ENCODE measurements around the gene EFHC2. TPM values are rescaled to one million over a fixed set of nuclear protein-coding genes. Genes with fewer than 3 reads are reported as not detected.

EFHC2 gene
- total and polyA plus RNA-seq, 11 donors: 1.8 to 15.6 (median 7.5) TPM

DNA sequence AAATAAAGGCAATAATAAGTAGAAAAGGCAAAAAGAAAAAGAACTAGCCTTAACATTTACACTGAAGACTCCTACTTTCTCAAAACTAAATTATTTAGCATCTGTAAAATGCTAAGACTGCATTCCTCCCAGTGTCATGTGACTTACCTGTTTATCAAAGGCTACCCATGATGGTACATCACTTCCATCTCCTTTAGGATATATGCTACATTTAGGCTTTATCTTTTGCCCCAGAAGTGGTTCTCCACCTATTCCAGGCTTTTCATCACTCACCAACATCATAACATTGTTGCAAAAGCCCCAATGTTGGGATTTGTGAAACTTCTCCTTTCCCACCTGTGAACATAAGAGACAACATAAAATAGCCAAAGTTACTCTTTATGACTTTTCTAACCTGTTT, 31.1 kb downstream of the EFHC2 start:
- H3K36me3 ChIP-seq: no peaks in the 10 kb centered on the region
- H3K4me1 ChIP-seq: peaks cover 0 to 12% (median 0%) of the 10 kb centered on the region in 12 donors
- intact Hi-C loops (cut with DNase I): loop anchor here in 1 of 10 donors (10.0 kb wide), 1 partner anchor 58 kb away; no protein-coding TSS in a partner anchor
- H3K27me3 ChIP-seq: peaks cover 0 to 25% (median 0%) of the 10 kb centered on the region in 9 donors
- DNase-seq (no peak), ATAC-seq (no peak)
- TF ChIP-seq, protein P1, sequence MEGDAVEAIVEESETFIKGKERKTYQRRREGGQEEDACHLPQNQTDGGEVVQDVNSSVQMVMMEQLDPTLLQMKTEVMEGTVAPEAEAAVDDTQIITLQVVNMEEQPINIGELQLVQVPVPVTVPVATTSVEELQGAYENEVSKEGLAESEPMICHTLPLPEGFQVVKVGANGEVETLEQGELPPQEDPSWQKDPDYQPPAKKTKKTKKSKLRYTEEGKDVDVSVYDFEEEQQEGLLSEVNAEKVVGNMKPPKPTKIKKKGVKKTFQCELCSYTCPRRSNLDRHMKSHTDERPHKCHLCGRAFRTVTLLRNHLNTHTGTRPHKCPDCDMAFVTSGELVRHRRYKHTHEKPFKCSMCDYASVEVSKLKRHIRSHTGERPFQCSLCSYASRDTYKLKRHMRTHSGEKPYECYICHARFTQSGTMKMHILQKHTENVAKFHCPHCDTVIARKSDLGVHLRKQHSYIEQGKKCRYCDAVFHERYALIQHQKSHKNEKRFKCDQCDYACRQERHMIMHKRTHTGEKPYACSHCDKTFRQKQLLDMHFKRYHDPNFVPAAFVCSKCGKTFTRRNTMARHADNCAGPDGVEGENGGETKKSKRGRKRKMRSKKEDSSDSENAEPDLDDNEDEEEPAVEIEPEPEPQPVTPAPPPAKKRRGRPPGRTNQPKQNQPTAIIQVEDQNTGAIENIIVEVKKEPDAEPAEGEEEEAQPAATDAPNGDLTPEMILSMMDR (IDR thresholded peaks at IDR 0.05): no peak
- no peak for TF ChIP-seq POLR2A (IDR thresholded peaks at IDR 0.05)
- H3K4me3 ChIP-seq: no peak overlapping the region
- no peaks in the 10 kb centered on the region for H3K9me3 ChIP-seq
- no peak overlapping the region for H3K27ac ChIP-seq

DNA sequence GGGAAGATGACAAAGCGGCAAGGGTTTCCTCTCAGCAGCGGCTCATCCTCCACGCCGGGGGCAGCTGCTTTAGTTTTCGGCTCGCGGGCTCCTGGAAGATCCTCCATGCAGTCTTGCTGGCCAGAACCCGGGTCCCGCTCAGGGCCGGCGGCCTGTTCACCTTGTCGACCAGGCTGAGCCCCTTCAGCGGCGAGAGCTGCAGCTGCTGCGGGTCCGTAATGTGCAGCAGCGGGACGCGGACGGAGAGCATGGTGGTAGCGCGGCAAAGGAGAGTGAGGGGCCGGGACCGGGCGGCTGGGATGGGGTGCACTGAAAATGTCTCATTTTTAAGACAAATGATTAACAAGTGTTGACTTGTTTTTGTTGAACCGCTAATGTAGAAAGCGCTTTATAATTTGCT, 33.2 kb downstream of the EFHC2 start:
- Histone ChIP-seq H3K4me1 (peaks cover 0 to 12% (median 0%) of the 10 kb centered on the region in 12 donors), H3K4me3 (no peak overlapping the region), H3K9me3 (no peaks in the 10 kb centered on the region), H3K27me3 (peaks cover 0 to 30% (median 0%) of the 10 kb centered on the region in 9 donors), H3K36me3 (no peaks in the 10 kb centered on the region), H3K27ac (no peak overlapping the region)
- no peak for TF ChIP-seq POLR2A (IDR thresholded peaks at IDR 0.05)
- ATAC-seq: no peak
- intact Hi-C loops (cut with DNase I): loop anchor here in 1 of 10 donors (10.0 kb wide), 1 partner anchor 55 kb away; no protein-coding TSS in a partner anchor
- 71 to 98% (median 88%) methylated on average over 25 to 27 of the region's 27 CpGs for WGBS, 4 donors
- DNase-seq: no peak

DNA sequence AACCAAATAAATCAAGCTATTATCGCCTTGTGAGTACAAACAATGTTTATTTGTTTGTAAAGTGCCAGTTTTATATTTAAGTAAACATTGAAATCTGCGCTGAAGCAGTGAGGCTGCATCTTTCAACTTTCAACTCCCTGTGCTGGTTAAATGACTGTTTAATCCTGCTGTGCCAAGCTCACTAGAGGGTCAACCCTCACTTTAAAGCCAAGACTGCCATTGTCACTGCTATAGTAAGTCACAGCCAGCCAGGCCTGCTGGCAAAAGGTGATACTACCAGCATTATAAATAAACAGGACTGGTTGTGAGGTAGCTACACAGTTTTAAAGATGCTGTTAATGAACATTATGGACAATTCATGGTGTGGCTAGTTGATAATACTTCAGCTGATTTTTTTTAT, 34.6 kb downstream of the EFHC2 start:
- no peaks in the 10 kb centered on the region for H3K9me3 ChIP-seq
- peaks cover 0 to 34% (median 0%) of the 10 kb centered on the region in 9 donors for H3K27me3 ChIP-seq
- DNase-seq (peak in 1 of 5 donors; percentile 29), ATAC-seq (peak in 3 of 4 donors; percentile 49 to 62 (median 58))
- H3K36me3 ChIP-seq: no peaks in the 10 kb centered on the region
- peaks cover 0 to 11% (median 0%) of the 10 kb centered on the region in 12 donors for H3K4me1 ChIP-seq
- 66 to 92% (median 73%) methylated on average over 2 of the region's 2 CpGs for WGBS, 4 donors
- TF ChIP-seq, protein P1 (IDR thresholded peaks at IDR 0.05): no peak
- TF ChIP-seq POLR2A (IDR thresholded peaks at IDR 0.05): no peak
- H3K27ac ChIP-seq: peak overlapping the region in 1 of 12 donors; percentile 14
- intact Hi-C loops (cut with DNase I): no loop called here
- no peak overlapping the region for H3K4me3 ChIP-seq

DNA sequence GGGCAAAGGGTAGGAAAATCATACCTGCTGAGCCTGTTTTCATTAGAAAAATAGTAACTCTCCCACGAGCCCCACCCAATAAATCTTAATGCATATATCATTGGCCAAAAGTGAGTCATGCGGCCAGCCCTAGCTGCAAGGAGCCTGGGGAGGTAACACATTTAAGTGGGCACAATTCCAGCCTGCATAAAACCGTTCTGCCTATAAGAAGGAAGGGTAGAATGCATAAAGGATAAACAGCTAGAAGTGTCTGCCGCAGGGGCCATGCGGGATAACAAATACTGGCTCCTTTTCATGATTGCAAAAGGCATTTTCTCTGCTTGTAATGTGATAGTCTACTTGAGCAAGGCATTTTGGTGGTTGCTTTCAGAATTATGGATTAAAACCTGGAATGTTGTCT, 37.1 kb downstream of the EFHC2 start:
- Histone ChIP-seq H3K4me3 (no peak overlapping the region), H3K9me3 (no peaks in the 10 kb centered on the region), H3K36me3 (no peaks in the 10 kb centered on the region), H3K4me1 (no peaks in the 10 kb centered on the region), H3K27me3 (peaks cover 0 to 36% (median 0%) of the 10 kb centered on the region in 9 donors), H3K27ac (no peak overlapping the region)
- intact Hi-C loops (cut with DNase I): no loop called here
- ATAC-seq (no peak), DNase-seq (no peak)
- WGBS, 4 donors: 71 to 88% (median 78%) methylated on average over 5 of the region's 5 CpGs
- TF ChIP-seq, protein P1 (IDR thresholded peaks at IDR 0.05): no peak
- TF ChIP-seq POLR2A (IDR thresholded peaks at IDR 0.05): no peak

DNA sequence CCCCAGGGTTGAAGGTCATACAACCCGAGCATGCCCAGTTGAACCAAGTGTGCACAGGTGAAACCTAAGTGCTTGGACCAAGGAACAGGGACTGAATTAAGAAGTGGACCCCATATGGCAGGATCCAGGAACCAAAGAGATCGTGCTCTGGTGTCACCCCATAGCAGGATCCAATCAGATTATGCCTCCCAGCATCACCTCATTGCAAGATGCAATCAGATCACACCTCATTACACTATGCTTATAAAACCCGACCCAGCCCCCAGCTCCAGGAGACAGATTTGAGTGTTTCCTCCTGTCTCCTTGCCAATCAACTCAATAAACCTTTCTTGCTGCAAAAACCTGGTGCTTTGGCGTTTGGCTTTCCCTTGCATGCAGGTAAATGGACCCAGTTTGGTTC, 37.6 kb downstream of the EFHC2 start:
- Histone ChIP-seq H3K36me3 (no peaks in the 10 kb centered on the region), H3K27ac (no peak overlapping the region), H3K9me3 (no peaks in the 10 kb centered on the region), H3K4me3 (no peak overlapping the region), H3K4me1 (no peaks in the 10 kb centered on the region), H3K27me3 (peaks cover 0 to 37% (median 0%) of the 10 kb centered on the region in 9 donors)
- 74 to 92% (median 84%) methylated on average over 4 of the region's 4 CpGs for WGBS, 4 donors
- no peak for TF ChIP-seq POLR2A (IDR thresholded peaks at IDR 0.05)
- TF ChIP-seq, protein P1 (IDR thresholded peaks at IDR 0.05): no peak
- DNase-seq: no peak
- intact Hi-C loops (cut with DNase I): no loop called here
- no peak for ATAC-seq
